PC-3 (cell line): Measurements from ENCODE around the gene KRTAP10-11.

Source experiments
- CTCF ChIP-seq: fragments of 300-600 bp; sonication (generic); conservative IDR thresholded peaks from 2 replicates; pipeline ENCODE4 v1.5.1; 2017; ENCODE audit warnings: antibody characterized with exemption, low read depth, mild to moderate bottlenecking, low read length
- EZH2 ChIP-seq: fragments of 300-600 bp; sonication (generic); IDR thresholded peaks from one replicate; pipeline ENCODE4 v1.6.1; 2017; ENCODE audit warnings: antibody characterized with exemption, mild to moderate bottlenecking, low read length; ENCODE audit not compliant: unreplicated experiment
- EZH2phosphoT487 ChIP-seq: fragments of 300-600 bp; sonication (generic); IDR thresholded peaks from 2 replicates; pipeline ENCODE4 v1.6.1; 2018; ENCODE audit warnings: mild to moderate bottlenecking, antibody characterized with exemption, low read length, borderline replicate concordance

DNA sequence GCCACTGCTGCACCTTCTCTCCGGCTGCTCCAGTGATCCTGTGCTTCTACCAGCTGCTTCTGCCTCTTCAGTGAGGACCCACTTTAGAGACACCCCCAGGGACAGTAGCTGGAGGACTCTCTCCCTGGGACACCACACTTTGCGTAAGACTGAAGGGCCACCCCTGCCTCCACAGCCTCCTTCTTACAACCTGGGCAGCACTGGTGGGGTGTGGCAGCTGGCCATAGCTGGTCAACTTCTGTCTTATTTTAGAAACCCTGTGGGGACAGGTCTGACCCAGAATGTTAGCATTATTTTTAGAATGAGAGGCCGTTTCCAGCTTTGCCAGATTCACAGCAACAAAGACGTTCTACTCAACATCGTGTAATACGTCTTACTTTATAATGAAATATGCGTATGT, 20.5 kb upstream of the KRTAP10-11 start:
- no peak for TF ChIP-seq CTCF
- no peak for TF ChIP-seq EZH2
- TF ChIP-seq EZH2phosphoT487 = no peak
